HEK293 (cell line): Measurements from ENCODE around the gene CENPP.

ENCODE experiments used
- CTCF ChIA-PET: fragments of 350-600 bp; formaldehyde crosslinking; extraction: SDS; loops from one replicate; lab custom pipeline; 2021; ENCODE audit warnings: antibody characterized with exemption; lab: Yijun Ruan, JAX
- POLR2A ChIA-PET: fragments of 300-600 bp; formaldehyde crosslinking; extraction: SDS; loops from one replicate; lab custom pipeline; 2020; ENCODE audit warnings: antibody characterized with exemption, inconsistent platforms; lab: Yijun Ruan, JAX
- H3K27ac ChIP-seq: fragments of 200-500 bp; sonication (Bioruptor generic); 2 replicates; pipeline ENCODE4 v1.5.1; 2014; ENCODE audit warnings: low read depth, low read length, control low read depth, inconsistent platforms; ENCODE audit errors: extremely low read depth
- H3K36me3 ChIP-seq, 2 experiments: fragments of 200-500 bp in 1 of 2; sonication (Bioruptor generic) in 1 of 2; 1 replicate in 1 of 2; 2 replicates in 1 of 2; pipeline ENCODE4 v1.5.1; 2014 to 2017; ENCODE audit warnings: inconsistent platforms in 2 of 2, low read length in 2 of 2; ENCODE audit not compliant: control insufficient read depth in 2 of 2, insufficient read depth in 1 of 2
- H3K4me1 ChIP-seq: fragments of 200-500 bp; sonication (Bioruptor generic); 2 replicates; pipeline ENCODE4 v1.5.1; 2014; ENCODE audit warnings: mild to moderate bottlenecking, low read length, inconsistent platforms; ENCODE audit not compliant: control insufficient read depth, insufficient read depth
- H3K4me3 ChIP-seq: 2 replicates; pipeline ENCODE4 v1.5.1; 2011; ENCODE audit warnings: low read depth, mild to moderate bottlenecking, control low read depth, low read length, moderate library complexity
- H3K9me3 ChIP-seq: fragments of 200-500 bp; sonication (Bioruptor generic); 2 replicates; pipeline ENCODE4 v1.5.1; 2014; ENCODE audit warnings: low read depth, low read length, inconsistent platforms; ENCODE audit not compliant: control insufficient read depth, insufficient read depth
- ELK4 ChIP-seq: IDR thresholded peaks from 2 replicates; pipeline ENCODE4 v1.6.1; 2011; ENCODE audit warnings: mild to moderate bottlenecking, low read depth, low read length, borderline replicate concordance
- GLIS1 ChIP-seq: fragments of 450-650 bp; formaldehyde crosslinking; IDR thresholded peaks from 2 replicates; pipeline ENCODE4 v1.5.1; 2016; ENCODE audit warnings: missing biosample characterization, missing genetic modification characterization
- OSR2 ChIP-seq: fragments of 450-650 bp; formaldehyde crosslinking; IDR thresholded peaks from 2 replicates; pipeline ENCODE4 v1.5.1; 2016; ENCODE audit warnings: missing biosample characterization, missing genetic modification characterization
- PRDM1 ChIP-seq: fragments of 450-650 bp; formaldehyde crosslinking; IDR thresholded peaks from 2 replicates; pipeline ENCODE4; 2016; ENCODE audit warnings: missing biosample characterization, missing genetic modification characterization
- PRDM10 ChIP-seq: fragments of 450-650 bp; formaldehyde crosslinking; IDR thresholded peaks from 2 replicates; pipeline ENCODE4 v1.5.1; 2016; ENCODE audit warnings: missing biosample characterization, missing genetic modification characterization
- SCRT1 ChIP-seq: fragments of 450-650 bp; formaldehyde crosslinking; IDR thresholded peaks from 2 replicates; pipeline ENCODE4 v1.5.1; 2016; ENCODE audit warnings: missing biosample characterization, missing genetic modification characterization, borderline replicate concordance
- SCRT2 ChIP-seq: fragments of 450-650 bp; formaldehyde crosslinking; IDR thresholded peaks from 2 replicates; pipeline ENCODE4 v1.5.1; 2016; ENCODE audit warnings: missing biosample characterization, missing genetic modification characterization
- SP3 ChIP-seq: fragments of 450-650 bp; formaldehyde crosslinking; IDR thresholded peaks from 2 replicates; pipeline ENCODE4 v1.5.1; 2016; ENCODE audit warnings: missing biosample characterization, missing genetic modification characterization
- SP7 ChIP-seq: fragments of 450-650 bp; formaldehyde crosslinking; IDR thresholded peaks from 2 replicates; pipeline ENCODE4 v1.5.1; 2016; ENCODE audit warnings: missing biosample characterization, missing genetic modification characterization
- TRIM28 ChIP-seq: IDR thresholded peaks from 2 replicates; pipeline ENCODE4 v1.6.1; 2011; ENCODE audit warnings: low read length, control low read depth, borderline replicate concordance
- ZBTB8A ChIP-seq: fragments of 450-650 bp; formaldehyde crosslinking; IDR thresholded peaks from 2 replicates; pipeline ENCODE4 v1.5.1; 2016; ENCODE audit warnings: missing biosample characterization, missing genetic modification characterization
- ZNF140 ChIP-seq: fragments of 450-650 bp; formaldehyde crosslinking; IDR thresholded peaks from 2 replicates; pipeline ENCODE4 v1.5.1; 2016; ENCODE audit warnings: missing biosample characterization, missing genetic modification characterization
- ZNF175 ChIP-seq: fragments of 450-650 bp; formaldehyde crosslinking; IDR thresholded peaks from 2 replicates; pipeline ENCODE4 v1.5.1; 2016; ENCODE audit warnings: missing biosample characterization, missing genetic modification characterization
- ZNF311 ChIP-seq: fragments of 450-650 bp; formaldehyde crosslinking; IDR thresholded peaks from 2 replicates; pipeline ENCODE4 v1.5.1; 2017; ENCODE audit warnings: missing biosample characterization, missing genetic modification characterization, borderline replicate concordance
- ZNF529 ChIP-seq: fragments of 450-650 bp; formaldehyde crosslinking; IDR thresholded peaks from 2 replicates; pipeline ENCODE4 v1.5.1; 2017; ENCODE audit warnings: missing genetic modification characterization, missing biosample characterization; ENCODE audit not compliant: insufficient replicate concordance
- ZNF544 ChIP-seq: fragments of 450-650 bp; formaldehyde crosslinking; IDR thresholded peaks from 2 replicates; pipeline ENCODE4 v1.5.0; 2017; ENCODE audit warnings: missing biosample characterization, missing genetic modification characterization
- ZNF548 ChIP-seq: fragments of 450-650 bp; formaldehyde crosslinking; IDR thresholded peaks from 2 replicates; pipeline ENCODE4 v1.5.1; 2016; ENCODE audit warnings: missing biosample characterization, missing genetic modification characterization
- ZNF560 ChIP-seq: fragments of 450-650 bp; formaldehyde crosslinking; IDR thresholded peaks from 2 replicates; pipeline ENCODE4 v1.5.1; 2017; ENCODE audit warnings: missing biosample characterization, missing genetic modification characterization, borderline replicate concordance
- ZNF623 ChIP-seq: fragments of 450-650 bp; formaldehyde crosslinking; IDR thresholded peaks from 2 replicates; pipeline ENCODE4 v1.5.1; 2016; ENCODE audit warnings: missing biosample characterization, missing genetic modification characterization
- ZNF629 ChIP-seq: fragments of 450-650 bp; formaldehyde crosslinking; IDR thresholded peaks from 2 replicates; pipeline ENCODE4 v1.5.1; 2017; ENCODE audit warnings: missing biosample characterization, missing genetic modification characterization
- ZNF645 ChIP-seq: fragments of 450-650 bp; formaldehyde crosslinking; IDR thresholded peaks from 2 replicates; pipeline ENCODE4; 2016; ENCODE audit warnings: missing biosample characterization, missing genetic modification characterization
- ZNF654 ChIP-seq: fragments of 450-650 bp; formaldehyde crosslinking; IDR thresholded peaks from 2 replicates; pipeline ENCODE4 v1.5.1; 2016; ENCODE audit warnings: low read depth, missing biosample characterization, missing genetic modification characterization
- ZNF660 ChIP-seq: fragments of 450-650 bp; IDR thresholded peaks from 2 replicates; pipeline ENCODE4 v1.5.1; 2018; ENCODE audit warnings: missing biosample characterization, mild to moderate bottlenecking, missing genetic modification characterization
- ZNF664 ChIP-seq: fragments of 450-650 bp; formaldehyde crosslinking; IDR thresholded peaks from 2 replicates; pipeline ENCODE4 v1.5.1; 2016; ENCODE audit warnings: missing biosample characterization, missing genetic modification characterization
- ZNF670 ChIP-seq: fragments of 450-650 bp; formaldehyde crosslinking; IDR thresholded peaks from 2 replicates; pipeline ENCODE4 v1.5.1; 2016; ENCODE audit warnings: missing biosample characterization, missing genetic modification characterization, low read depth
- ZNF830 ChIP-seq: fragments of 450-650 bp; IDR thresholded peaks from 2 replicates; pipeline ENCODE4 v1.5.0; 2018; ENCODE audit warnings: missing biosample characterization, missing genetic modification characterization, low read depth, mild to moderate bottlenecking, moderate library complexity
- ZSCAN5A ChIP-seq: fragments of 450-650 bp; formaldehyde crosslinking; IDR thresholded peaks from 2 replicates; pipeline ENCODE4 v1.5.1; 2016; ENCODE audit warnings: missing biosample characterization, missing genetic modification characterization

CENPP gene

GRCh38 chr9:92510747-92511146 lies 185.0 kb downstream of the CENPP start:
- ChIA-PET CTCF (no interaction called here), POLR2A (no interaction called here)
- TF ChIP-seq ZSCAN5A (tag by site-specific recombination): no peak
- no peak for TF ChIP-seq ZNF654
- TF ChIP-seq ZNF645 (tag by site-specific recombination): no peak
- no peak for TF ChIP-seq ZNF670 (tag by site-specific recombination)
- no peak for TF ChIP-seq SCRT1 (tag by site-specific recombination)
- TF ChIP-seq ZNF175: no peak
- TF ChIP-seq ZNF560: no peak
- no peak for TF ChIP-seq ZNF830 (tag by site-specific recombination)
- TF ChIP-seq ZNF140 (tag by site-specific recombination): no peak
- no peak for TF ChIP-seq PRDM10
- TF ChIP-seq PRDM1 (tag by site-specific recombination): no peak
- TF ChIP-seq ZNF548 (tag by site-specific recombination): no peak
- TF ChIP-seq ZNF660 (tag by site-specific recombination): no peak
- no peak for TF ChIP-seq SCRT2 (tag by site-specific recombination)
- TF ChIP-seq ZNF664: no peak
- TF ChIP-seq TRIM28: no peak
- TF ChIP-seq ZNF629 (tag by site-specific recombination): no peak
- TF ChIP-seq OSR2 (tag by site-specific recombination): no peak
- TF ChIP-seq ZNF544 (tag by site-specific recombination): no peak
- TF ChIP-seq ZNF311 (tag by site-specific recombination): no peak
- no peaks in the 10 kb centered on the region for H3K9me3 ChIP-seq
- no peak overlapping the region for H3K4me3 ChIP-seq
- H3K36me3 ChIP-seq: no peaks in the 10 kb centered on the region
- no peaks in the 10 kb centered on the region for H3K4me1 ChIP-seq
- no peak overlapping the region for H3K27ac ChIP-seq

GRCh38 chr9:92512622-92513021 lies 186.9 kb downstream of the CENPP start:
- Histone ChIP-seq H3K36me3 (no peaks in the 10 kb centered on the region), H3K27ac (no peak overlapping the region), H3K9me3 (no peaks in the 10 kb centered on the region), H3K4me3 (no peak overlapping the region), H3K4me1 (no peaks in the 10 kb centered on the region)
- TF ChIP-seq ZNF623 (tag by site-specific recombination) (no peak), ZBTB8A (tag by site-specific recombination) (no peak), GLIS1 (no peak), ELK4 (no peak), ZNF529 (tag by site-specific recombination) (no peak), SP3 (no peak), SP7 (tag by site-specific recombination) (no peak)
- POLR2A ChIA-PET: no interaction called here
- CTCF ChIA-PET: no interaction called here
